GM18520 (cell line): ENCODE results near the gene BRF1.
"Not testable (repeated sequence)": the region's sequence is repeated elsewhere in the genome, so short reads cannot be mapped to it uniquely, and the experiment has no call there.

Experiments used
- ATAC-seq: cut with Tn5 transposase; IDR thresholded peaks from one replicate; pipeline ENCODE4 v1.9.1; 2021; ENCODE audit not compliant: unreplicated experiment

BRF1 gene

DNA sequence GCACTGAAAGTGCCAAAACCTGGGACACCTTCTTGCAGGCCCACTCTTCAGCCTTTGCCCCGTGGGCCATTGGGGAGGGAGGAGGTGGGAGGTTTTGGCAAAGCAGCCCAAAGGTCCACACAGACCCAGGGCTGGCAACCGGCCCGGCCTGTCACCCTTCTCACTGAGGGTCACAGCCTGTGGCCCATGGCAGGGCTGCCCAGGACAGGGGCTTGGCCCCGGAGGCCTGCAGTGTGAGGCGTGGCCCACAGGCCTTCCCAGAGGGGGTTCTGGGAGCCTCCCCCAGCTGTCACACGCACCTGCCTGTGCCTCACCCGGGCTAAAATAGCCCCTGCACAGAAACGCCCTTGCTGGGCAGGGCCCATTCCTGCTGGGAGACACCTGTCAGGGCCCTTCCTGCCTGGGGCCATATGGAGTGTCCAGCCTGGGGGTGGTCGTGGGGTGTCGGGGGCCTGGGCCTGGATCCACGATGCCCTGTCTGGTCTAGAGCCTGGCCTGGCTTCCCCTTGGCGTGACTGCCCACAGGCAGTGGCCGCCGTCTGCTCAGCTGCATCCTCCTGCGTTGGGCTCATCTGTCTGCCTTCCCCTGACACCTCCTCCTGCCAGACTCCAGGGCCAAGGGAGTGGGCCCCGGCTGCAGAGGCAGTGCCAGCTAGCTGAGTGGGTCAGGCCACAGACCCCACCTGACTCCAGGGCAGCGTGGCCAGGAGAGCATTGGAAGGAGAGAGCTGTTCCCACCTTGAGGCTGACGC lies 33.0 kb upstream of the BRF1 start:
- no peak for ATAC-seq

DNA sequence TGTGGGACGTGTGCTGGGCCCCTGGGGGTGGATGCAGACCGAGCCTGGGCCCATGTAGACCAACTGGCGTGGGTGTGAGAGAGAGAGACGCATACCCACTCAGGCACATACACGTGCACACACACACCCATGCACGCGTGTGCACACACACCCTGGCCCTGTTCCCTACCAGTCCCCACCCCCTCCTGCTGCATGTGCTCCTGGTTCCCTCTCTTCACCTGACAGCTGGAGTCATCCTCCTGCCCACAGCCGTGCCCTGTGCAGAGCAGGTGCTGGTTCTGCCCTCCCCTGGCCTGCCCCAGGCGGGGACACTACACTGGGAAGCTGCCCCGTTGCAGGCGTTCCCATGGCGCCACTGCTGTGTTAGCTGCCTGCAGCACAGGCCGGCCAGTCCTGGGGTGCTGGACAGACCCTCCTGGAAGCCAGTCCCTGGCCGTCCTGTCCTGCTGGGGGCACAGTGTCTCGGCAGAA lies 32.3 kb upstream of the BRF1 start:
- no peak for ATAC-seq

DNA sequence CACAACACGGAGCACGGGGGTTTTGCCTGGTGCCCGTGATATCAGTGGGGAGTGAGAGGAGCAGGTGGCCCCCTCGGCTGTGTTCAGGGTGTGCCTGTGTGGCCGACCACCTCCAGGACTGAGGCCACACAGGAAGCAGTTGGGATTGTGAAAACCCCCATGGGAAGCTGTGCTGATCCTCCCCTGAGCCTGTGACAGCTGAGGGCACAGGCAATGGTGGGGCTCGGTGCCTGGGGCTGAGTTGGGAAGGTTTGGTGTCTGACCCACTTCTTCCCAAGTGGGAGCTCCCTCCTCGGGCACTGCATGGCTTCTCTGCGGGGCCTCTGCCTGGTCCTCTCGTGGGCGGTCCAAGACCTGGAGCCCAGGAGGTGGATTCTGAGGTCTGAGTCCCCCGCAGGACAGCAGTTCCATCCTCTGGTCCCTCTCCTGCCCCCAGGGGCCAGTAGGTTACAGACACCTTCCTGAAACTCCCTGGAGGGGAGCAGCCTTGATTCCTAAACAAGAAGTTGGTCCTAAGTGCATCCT lies 31.6 kb upstream of the BRF1 start:
- ATAC-seq: no peak

GRCh38 chr14:105331575-105332349 lies 31.0 kb upstream of the BRF1 start:
- ATAC-seq: no peak

DNA sequence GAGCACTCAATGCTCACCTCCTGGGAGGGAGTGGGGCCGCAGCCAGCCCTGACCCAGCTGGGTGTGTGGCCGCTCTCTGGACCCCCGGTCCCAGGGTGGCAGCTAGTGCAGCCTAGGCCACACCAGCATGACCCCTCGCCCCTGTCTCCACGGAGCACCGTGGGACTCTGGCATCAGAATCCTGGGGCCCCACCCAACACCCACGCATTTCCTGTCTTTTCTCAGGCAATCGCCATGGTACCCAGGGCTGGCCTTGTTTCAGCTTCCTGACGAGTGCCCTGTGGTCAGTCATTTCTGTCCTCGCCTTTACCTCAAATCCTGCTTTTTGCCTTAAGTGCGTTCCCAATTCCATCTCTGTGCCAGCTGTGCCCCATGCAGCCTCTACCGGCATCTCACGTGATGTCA lies 29.7 kb upstream of the BRF1 start:
- ATAC-seq: no peak

DNA sequence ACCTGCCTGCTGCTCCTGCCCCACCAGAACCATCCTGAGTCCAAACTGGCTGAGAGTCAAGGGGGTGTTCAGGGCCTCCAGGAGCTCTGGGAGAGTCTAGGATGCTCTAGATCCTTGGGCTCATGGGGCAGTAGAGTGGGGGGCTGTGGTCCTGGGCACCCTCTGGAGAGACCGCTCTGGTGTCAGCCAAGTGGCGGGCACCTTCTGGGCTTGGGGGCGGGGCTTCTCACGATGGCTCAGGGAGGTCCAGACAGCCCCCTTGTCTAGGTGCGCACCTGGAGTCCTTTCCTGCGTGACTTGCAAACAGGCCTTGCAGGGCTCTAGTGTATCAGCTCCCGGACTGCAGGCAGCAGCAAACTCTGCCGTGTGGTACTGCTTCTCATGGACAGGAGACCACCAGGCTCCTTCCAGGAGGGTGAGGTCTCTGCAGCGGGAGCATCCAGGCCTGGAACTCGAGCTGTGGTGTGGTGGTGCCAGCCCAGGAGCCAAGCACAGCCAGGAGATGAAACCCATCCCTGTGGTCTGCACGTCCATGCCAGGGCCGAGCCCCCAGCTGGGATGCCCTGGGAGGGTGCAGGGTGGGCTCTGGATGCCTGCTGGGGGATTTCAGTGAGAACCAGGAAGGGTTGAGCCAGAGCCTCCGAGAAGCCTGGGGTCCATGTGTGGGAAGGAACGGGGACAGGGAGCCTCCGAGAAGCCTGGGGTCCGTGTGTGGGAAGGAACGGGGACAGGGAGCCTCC lies 28.8 kb upstream of the BRF1 start:
- ATAC-seq: no peak

GRCh38 chr14:105328678-105329390 lies 28.0 kb upstream of the BRF1 start:
- ATAC-seq: no peak

- ATAC-seq: no peak
Measured at GRCh38 chr14:105328070-105328677, 27.4 kb upstream of the BRF1 start.

DNA sequence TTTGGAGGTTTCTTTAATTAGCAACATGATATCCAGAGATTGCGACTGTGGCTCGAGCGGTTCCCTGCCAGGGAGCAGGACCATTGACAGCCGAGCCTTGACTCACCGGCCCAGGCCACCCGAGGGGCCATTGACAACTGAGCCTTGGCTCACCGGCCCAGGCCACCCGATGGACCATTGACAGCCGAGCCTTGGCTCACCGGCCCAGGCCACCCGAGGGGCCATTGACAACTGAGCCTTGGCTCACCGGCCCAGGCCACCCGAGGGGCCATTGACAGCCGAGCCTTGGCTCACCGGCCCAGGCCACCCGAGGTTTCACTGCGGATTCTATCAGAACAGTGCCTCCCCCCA lies 26.9 kb upstream of the BRF1 start:
- not testable (repeated sequence) for ATAC-seq

DNA sequence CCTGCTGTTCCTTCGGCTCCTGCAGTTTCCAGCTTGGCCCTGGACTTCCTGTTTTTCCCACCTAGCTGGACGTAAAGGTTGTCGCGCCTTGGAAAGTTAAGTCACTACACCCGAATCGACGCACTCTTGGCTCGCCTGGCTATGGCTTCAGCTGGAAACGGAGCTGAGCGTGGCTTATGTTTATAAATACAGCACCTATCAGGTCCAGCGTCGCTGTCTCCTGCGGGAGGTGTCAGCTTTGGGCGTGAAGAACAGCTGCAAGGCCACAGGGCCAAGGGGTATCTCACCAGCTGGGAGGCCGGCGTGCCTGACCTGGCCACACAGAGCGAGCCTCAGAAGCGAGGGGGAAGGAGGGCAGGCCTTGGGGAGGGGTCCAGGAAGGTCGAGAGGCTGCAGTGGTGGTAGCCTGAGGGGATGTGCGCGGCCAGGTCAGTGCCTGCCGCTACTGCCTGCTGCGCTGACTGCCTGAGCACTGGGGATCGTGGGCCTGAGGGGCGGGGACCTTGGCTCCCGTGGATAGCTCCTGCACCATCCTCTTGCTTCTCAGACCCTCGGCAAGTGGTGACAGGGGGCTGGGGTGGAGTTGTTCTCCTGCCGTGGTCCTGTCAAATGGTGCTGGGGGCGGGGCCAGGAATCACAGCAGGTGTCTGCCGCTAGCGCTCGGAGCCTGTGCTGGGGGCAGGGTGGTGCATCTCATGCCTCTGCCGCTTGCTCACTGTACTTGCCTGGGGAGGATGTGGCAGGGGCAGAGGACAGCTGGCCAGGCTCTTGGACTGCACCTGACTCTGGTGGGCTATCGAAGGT lies 26.3 kb upstream of the BRF1 start:
- ATAC-seq: no peak

DNA sequence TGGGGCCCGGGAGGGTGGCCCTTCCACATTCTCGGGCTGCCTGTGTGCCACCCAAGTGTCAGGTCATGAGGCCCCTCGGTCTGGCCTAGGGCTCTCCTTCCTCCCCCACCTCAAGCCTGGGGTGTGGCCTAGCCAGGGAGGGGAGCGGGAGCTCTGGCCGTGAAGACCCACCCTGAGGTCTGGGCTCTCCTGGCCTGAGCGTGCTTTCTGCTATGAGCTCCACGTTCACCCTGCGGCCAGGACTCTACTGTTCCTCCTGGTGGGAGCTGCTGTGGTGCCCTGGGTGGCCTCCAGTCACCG lies 25.7 kb upstream of the BRF1 start:
- no peak for ATAC-seq

DNA sequence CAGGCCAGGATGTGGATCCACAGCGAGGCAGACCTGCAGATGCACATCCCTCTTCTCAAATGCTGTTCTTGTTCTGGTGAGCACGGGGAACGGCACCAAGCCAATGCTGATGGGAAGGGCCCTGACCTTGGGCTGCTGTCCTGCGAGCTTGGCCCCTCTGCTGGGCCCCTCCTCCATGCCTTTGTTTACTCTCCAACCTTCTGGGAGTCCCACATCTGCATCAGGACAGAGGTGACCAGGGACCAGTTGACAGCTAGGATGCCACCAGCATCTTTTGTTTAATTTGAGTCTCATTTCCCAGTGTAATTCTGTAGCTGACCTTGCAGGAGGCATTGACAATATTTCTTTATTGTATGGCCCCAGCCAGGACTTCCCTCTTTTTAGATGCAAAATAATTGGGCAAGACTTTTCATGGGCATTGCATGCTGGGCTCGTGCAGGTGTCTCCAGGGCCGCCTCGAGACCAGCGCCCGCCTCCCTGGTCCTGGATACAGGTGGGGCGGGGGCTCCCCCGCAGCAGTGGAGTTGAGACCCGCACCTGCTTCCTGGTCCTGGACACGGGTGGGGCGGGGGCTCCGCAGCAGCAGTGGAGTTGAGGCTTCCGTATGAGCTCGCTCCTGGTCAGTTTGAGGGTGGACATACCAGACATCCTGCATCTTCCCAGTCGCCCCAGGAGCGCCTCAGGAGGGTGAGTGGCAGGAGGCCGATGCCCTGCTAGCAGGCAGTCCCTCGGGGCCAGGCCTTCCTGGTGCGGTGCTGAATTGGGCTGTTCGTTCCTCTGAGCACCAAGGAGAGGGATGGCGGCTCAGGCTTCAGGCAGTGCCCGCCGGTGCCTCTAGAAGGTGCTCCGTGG lies 25.1 kb upstream of the BRF1 start:
- ATAC-seq: no peak

DNA sequence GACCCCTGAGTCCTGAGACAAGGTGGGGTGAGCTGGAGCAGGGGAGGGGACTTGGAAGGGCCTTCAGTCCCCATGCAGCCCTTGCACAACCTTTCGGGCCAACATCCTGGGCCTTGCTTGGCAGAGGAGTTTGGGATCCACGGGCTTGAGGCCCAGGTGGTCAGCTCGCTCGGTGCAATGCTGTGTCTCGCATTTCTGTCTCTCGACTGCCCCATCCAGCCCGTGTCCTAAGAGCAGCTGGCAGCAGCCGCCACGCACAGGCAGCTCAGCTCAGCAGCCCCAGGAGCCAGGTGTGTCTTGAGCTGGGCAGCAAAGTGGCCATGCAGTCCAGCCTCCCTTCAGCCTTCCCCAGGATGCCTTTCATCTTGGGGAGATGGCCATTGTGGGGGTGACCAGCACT lies 24.5 kb upstream of the BRF1 start:
- ATAC-seq: no peak

DNA sequence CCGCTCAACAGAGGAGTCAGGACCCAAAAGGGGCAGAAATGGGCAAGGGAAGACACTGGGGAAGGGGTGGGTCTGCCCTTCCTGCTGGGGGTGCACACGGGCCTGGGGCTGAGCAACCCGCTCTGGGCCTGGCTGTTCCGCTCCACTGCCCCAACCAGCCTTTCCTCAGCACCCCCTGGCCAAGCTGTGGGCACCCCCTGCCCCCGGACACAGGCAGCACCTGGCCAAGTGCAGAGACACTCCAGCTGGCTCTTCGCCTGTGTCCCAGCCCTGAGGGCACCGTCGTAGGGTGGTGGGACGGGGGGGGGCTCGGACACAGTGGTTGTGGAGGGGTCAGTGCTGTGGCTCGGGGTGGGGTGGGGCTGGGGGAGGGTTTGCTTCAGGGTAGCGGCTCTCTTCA lies 24.1 kb upstream of the BRF1 start:
- ATAC-seq: no peak

- ATAC-seq: no peak
Measured at GRCh38 chr14:105324080-105324778, 23.4 kb upstream of the BRF1 start.

- no peak for ATAC-seq
Measured at GRCh38 chr14:105323663-105324062, 22.9 kb upstream of the BRF1 start.

- ATAC-seq: no peak
Measured at GRCh38 chr14:105322791-105323556, 22.2 kb upstream of the BRF1 start.

- ATAC-seq: no peak
Measured at GRCh38 chr14:105317546-105317945, 16.7 kb upstream of the BRF1 start.
